Chondrocyte (in vitro differentiated cells): ENCODE measurements around the gene POLN. TPM values are rescaled to one million over a fixed set of nuclear protein-coding genes. Genes with fewer than 3 reads are reported as not detected.

Experiments used
- DNase-seq: peaks from one replicate; pipeline ENCODE4 v3.0.0; 2021; ENCODE audit warnings: mixed read lengths, low spot score
- H3K27ac Mint-ChIP-seq: one replicate; pipeline ENCODE4 v1.8.0; 2021; ENCODE audit warnings: mild to moderate bottlenecking, moderate library complexity, mixed read lengths; ENCODE audit not compliant: unreplicated experiment
- H3K27me3 Mint-ChIP-seq: 2 replicates; pipeline ENCODE4 v1.8.0; 2021; ENCODE audit warnings: low read depth, mixed read lengths
- H3K36me3 Mint-ChIP-seq: 2 replicates; pipeline ENCODE4 v1.8.0; 2021; ENCODE audit warnings: low read depth, mixed read lengths
- H3K4me1 Mint-ChIP-seq: 2 replicates; pipeline ENCODE4 v1.8.0; 2021; ENCODE audit warnings: low read depth, mild to moderate bottlenecking, mixed read lengths
- H3K4me3 Mint-ChIP-seq: one replicate; pipeline ENCODE4 v1.8.0; 2021; ENCODE audit warnings: mild to moderate bottlenecking, moderate library complexity, mixed read lengths; ENCODE audit not compliant: unreplicated experiment
- H3K9me3 Mint-ChIP-seq: 2 replicates; pipeline ENCODE4 v1.8.0; 2021; ENCODE audit warnings: low read depth, mixed read lengths
- CTCF ChIP-seq: fragments of 200-600 bp; sonication (generic); IDR thresholded peaks from 2 replicates; pipeline ENCODE4 v1.5.0; 2021; ENCODE audit warnings: antibody characterized with exemption, mild to moderate bottlenecking, moderate library complexity
- total RNA-seq: library from RNA; stranded (reverse); gene quantifications from 3 replicates; pipeline ENCODE4 v1.2.1, GENCODE V29; 2021

Gene POLN
- total RNA-seq, 1 donor from 2014 or later = 5.5 TPM

GRCh38 chr4:2245787-2246275, 3.9 kb upstream of the POLN start:
- no peak for DNase-seq

GRCh38 chr4:2245057-2245786, 3.3 kb upstream of the POLN start:
- no peak for DNase-seq
- H3K4me3 Mint-ChIP-seq = no peak overlapping the region
- no peaks in the 10 kb centered on the region for H3K9me3 Mint-ChIP-seq
- H3K36me3 Mint-ChIP-seq = peaks cover 6% of the 10 kb centered on the region
- peaks cover 40% of the 10 kb centered on the region for H3K4me1 Mint-ChIP-seq
- H3K27me3 Mint-ChIP-seq = no peaks in the 10 kb centered on the region
- peak overlapping the region; percentile 76 for H3K27ac Mint-ChIP-seq
- no peak for TF ChIP-seq CTCF

More at GRCh38 chr4:2245787-2246275, 3.9 kb upstream of the POLN start:
- no peaks in the 10 kb centered on the region for H3K9me3 Mint-ChIP-seq
- peaks cover 6% of the 10 kb centered on the region for H3K36me3 Mint-ChIP-seq
- H3K4me3 Mint-ChIP-seq = no peak overlapping the region
- TF ChIP-seq CTCF = no peak
- peaks cover 34% of the 10 kb centered on the region for H3K4me1 Mint-ChIP-seq
- peak overlapping the region; percentile 76 for H3K27ac Mint-ChIP-seq
- no peaks in the 10 kb centered on the region for H3K27me3 Mint-ChIP-seq

GRCh38 chr4:2243681-2244380, 1.9 kb upstream of the POLN start:
- no peaks in the 10 kb centered on the region for H3K27me3 Mint-ChIP-seq
- H3K9me3 Mint-ChIP-seq = no peaks in the 10 kb centered on the region
- no peak for DNase-seq
- no peak overlapping the region for H3K4me3 Mint-ChIP-seq
- peak; percentile 60 for TF ChIP-seq CTCF
- H3K4me1 Mint-ChIP-seq = peaks cover 50% of the 10 kb centered on the region
- H3K36me3 Mint-ChIP-seq = no peaks in the 10 kb centered on the region
- peak overlapping the region; percentile 77 for H3K27ac Mint-ChIP-seq

DNA sequence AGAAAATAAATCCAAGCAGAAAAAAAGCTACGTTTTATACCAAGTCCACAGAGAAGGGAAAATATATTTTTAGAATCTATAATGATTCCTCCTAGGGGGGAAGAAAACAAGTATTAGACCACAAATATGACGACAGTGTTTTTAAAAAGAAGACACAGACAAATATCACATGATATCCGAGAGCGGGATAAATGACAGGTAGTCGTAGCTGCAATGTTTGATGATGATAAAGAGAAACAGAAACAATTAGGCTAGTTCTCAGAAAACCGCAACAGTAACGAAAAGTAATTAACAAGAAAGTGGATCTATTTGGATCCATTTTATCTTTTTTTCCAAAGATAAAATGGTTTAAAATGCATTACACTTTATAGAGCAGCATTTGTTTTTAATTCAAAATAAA, 918 bp downstream of the POLN start:
- peaks cover 3% of the 10 kb centered on the region for H3K36me3 Mint-ChIP-seq

More for the DNA sequence above, 918 bp downstream of the POLN start:
- no peaks in the 10 kb centered on the region for H3K9me3 Mint-ChIP-seq
- no peaks in the 10 kb centered on the region for H3K27me3 Mint-ChIP-seq
- H3K4me1 Mint-ChIP-seq = peaks cover 53% of the 10 kb centered on the region
- peak overlapping the region; percentile 85 for H3K4me3 Mint-ChIP-seq
- no peak for DNase-seq
- TF ChIP-seq CTCF = no peak
- peak overlapping the region; percentile 77 for H3K27ac Mint-ChIP-seq
